NCI-H2227 (cell line): ENCODE data around the gene CACUL1.
"Not testable (repeated sequence)": the region's sequence is repeated elsewhere in the genome, so short reads cannot be mapped to it uniquely, and the experiment has no call there.

Experiments used
- DNase-seq: peaks from one replicate; lab custom pipeline; 2025; ENCODE audit not compliant: unreplicated experiment; lab: John Stamatoyannopoulos, UW

CACUL1 gene

GRCh38 chr10:118769898-118770600 is 15.3 kb upstream of the CACUL1 start:
- no peak for DNase-seq

GRCh38 chr10:118768041-118768919 is 13.5 kb upstream of the CACUL1 start:
- no peak for DNase-seq

DNA sequence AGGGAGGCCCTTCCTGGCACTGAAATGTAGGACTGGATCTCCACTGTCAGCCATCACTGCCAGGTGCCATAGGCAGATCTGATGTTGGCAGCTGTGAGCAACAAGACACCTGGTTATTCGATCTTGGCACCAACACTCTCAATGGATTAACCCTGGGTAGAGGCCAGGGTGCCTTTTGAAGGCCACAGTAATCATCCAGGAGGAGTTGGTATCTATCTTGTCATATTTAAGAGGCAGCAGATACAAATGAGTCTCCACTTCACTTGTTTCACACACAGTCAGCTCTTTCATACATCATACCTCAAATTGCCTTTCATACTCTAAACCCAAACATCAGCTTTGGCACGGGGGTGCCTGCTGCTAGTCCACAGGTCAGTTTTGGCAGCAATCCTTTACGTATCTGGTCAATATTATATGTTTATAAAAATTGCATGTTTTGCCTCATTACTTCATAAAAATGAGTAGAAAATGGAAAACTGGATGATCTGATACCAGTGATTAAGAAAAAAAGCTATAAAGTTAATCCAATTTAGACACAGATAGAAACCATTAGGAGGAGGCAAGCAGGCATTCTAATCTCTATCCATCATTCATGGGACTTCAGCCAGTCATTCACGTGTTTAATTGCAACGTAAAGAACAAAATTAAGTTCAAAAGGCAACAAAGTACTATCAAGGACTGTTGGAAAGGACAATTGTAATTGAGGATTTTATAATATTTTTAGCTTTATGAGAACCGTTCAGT is 12.7 kb upstream of the CACUL1 start:
- DNase-seq: no peak

- DNase-seq: no peak
Measured at GRCh38 chr10:118764195-118764594, 9.4 kb upstream of the CACUL1 start.

DNA sequence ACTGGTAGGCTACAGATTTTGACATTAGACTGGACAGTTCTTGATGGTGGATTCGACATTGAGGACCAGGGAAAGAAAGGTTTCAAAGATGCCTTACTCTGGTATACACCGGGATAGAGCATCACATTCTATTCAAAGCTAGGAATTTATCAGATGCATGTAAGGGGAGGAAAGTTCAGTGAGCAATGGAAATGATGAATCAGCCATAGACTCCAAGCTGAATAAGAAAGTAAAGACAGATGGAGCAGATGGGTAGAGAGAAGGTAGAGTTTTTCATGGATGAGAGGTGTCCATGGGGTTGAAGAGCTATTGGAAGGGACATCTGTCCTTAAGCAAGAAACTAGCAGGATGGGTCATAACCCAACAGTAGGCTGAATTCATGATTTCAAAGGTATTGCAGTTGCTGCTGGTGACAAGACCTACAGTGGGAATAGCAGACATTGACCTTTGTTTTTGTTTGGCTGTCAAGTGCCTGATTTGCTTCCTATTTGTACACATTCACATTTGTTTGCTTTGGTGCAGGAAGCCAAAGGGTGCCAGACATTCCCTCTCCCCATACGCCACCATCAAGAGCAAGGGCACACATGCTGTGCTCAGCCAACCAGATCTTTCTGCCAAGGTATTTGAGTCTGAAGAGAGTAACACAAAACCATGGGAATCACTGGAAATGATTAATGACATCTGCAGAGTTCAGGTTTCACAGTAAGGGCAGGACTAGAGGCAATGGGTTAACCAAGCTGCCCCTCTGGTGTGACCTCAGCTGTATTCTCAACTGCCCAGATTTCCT is 8.6 kb upstream of the CACUL1 start:
- no peak for DNase-seq

DNA sequence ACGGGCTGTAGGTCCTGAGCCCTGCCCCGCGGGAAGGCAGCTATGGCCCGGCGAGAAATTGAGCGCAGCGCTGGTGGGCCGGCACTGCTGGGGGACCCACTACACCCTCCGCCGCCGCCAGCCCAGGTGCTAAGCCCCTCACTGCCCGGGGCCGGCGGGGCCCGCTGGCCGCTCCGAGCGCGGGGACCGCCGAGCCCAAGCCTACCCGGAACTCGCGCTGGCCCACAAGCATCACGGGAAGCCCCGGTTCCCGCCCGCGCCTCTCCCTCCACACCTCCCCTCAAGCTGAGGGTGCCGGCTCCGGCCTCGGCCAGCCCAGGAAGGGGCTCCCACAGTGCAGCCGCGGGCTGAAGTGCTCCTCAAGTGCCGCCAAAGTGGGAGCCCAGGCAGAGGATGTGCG is 5.5 kb upstream of the CACUL1 start:
- peak; percentile 39 for DNase-seq

DNA sequence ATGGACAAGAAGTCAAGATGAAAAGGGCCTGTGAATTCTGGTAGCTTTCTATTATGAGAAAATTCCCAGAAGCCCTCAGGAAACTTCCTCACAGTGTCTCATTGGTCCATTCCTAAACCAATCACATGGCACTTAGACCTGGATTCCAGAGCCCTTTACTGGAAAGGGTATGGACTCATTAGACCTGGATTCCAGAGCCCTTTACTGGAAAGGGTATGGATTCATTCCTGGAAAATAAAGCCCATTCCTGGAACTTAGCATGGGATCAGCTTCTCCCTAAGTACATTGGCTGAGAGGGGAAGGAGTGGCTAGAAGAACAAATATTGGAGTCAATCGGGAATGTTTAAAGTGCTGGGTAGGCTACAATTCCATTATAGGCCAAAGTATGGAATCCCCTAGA is 3.7 kb upstream of the CACUL1 start:
- no peak for DNase-seq

DNA sequence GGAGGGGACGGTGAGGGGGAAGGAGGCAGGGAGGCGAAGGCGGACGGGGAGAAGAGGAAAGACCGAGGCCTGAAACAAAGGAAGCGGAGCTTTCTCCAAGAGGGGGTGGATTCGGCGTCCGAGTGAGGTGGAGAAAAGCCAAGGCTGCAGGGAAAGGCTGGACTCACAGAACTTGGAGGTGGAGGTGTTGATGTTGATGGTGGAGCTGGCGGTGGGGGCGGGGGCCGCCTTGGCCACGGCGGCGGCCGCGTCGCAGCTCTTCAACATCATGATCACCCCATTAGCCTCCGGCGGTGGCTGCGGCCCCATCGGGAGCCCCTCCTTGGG is 578 bp downstream of the CACUL1 start:
- DNase-seq: peak; percentile 56

GRCh38 chr10:118753331-118754228 is 1.2 kb downstream of the CACUL1 start:
- no peak for DNase-seq

DNA sequence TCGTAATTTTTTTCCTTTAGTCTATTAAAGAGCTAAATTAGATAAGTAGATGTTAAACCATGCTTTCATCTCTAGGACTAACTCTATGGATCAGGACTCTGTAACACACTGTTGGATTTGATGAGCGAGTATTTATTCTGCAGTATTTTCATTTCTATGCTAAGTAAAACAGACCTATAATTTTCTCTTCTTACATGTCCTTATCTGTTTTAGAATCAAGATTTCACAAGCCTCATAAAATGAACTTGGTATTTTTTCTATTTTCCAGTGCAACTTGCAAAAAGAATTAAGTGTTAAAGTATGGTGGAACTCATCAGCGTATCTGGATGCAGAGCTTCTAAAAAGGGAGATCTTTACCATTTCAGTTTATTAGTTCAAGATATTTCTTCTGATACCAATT is 2.4 kb downstream of the CACUL1 start:
- no peak for DNase-seq

DNA sequence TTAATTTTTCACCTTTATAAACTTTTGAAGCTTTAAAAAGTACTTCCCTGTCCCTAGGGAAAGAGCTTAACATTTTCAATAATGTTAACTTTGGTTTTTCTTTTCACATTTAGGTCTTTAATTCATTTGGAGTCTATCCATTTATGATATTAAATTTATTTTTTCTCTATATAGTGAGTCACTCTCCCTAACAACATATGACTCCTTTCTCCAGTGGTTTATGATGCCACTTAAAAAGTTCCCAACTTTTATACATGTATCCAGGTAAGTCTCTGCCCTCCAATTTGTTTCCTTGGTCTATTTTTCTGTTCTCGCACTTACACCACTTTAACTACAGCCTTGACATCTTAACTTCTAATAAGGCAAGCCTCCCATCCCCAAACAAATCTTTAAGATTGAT is 3.5 kb downstream of the CACUL1 start:
- no peak for DNase-seq

- no peak for DNase-seq
Measured at GRCh38 chr10:118748041-118748440, 6.7 kb downstream of the CACUL1 start.

- no peak for DNase-seq
Measured at GRCh38 chr10:118746246-118746645, 8.5 kb downstream of the CACUL1 start.

GRCh38 chr10:118745056-118745455 is 9.7 kb downstream of the CACUL1 start:
- no peak for DNase-seq

DNA sequence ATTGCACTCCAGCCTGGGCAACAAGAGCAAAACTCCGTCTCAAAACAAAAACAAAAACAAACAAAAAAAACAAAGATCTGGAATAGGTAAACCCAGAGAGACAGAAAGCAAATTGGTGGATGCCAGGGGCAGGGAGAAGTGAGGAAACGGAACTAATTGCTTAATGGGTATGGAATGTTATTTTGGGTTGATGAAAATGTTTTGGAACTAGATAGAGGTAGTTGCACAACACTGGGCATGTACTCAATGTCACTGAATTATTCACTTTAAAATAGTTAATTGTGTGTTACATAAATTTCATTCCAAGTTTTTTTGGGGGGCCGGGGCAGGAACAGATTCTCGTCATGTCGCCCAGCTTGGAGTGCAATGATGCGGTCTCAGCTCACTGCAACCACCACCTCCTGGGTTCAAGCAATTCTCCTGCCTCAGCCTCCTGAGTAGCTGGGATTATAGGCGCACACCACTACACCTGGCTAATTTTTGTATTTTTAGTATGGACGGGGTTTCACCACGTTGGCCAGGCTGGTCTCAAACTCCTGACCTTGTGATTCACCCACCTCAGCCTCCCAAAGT is 10.3 kb downstream of the CACUL1 start:
- not testable (repeated sequence) for DNase-seq

DNA sequence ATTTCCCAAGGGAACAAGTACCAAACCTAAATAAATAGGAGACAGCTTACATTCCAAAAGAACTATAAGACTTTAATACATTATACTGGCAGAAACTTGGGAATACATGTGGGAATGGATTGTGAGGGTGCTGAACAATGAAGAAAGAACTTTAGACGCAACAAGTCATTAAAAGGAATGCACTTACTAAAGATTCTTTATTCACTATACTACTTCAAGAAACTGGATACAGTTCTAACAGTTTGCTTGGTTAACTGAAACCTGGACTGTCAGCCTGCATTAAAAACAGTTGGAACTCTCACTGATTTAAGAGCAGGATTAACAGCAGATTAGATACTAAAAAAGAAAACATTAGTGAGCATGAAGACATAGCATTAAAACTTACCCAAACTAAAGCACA is 12.0 kb downstream of the CACUL1 start:
- no peak for DNase-seq

DNA sequence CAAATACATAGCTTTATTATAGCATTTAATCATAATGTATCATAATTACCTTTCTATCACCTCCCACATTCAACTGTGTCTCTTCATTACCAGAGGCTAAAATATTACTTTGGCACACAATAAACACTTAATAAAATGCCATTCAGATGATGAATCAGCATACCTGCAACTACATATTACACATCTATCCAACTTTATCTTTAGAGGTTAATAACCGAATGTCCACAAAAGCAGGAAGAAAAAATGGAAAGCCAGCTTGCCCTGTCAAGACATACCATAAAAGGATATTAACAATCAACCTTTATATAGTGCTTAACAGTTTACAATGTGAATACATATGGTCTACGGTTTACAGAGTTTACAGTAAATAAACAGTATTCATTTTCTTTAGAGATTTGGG is 12.7 kb downstream of the CACUL1 start:
- no peak for DNase-seq

- DNase-seq: no peak
Measured at GRCh38 chr10:118738406-118738805, 16.4 kb downstream of the CACUL1 start.

GRCh38 chr10:118737603-118738302 is 17.0 kb downstream of the CACUL1 start:
- DNase-seq: no peak
